Glomerular visceral epithelial cell (primary cell): ENCODE measurements around the gene TUBGCP2.

Experiments used
- DNase-seq: peaks from one replicate; pipeline ENCODE4 v3.0.0-alpha.2; 2016; ENCODE audit errors: extremely low spot score

TUBGCP2 gene

DNA sequence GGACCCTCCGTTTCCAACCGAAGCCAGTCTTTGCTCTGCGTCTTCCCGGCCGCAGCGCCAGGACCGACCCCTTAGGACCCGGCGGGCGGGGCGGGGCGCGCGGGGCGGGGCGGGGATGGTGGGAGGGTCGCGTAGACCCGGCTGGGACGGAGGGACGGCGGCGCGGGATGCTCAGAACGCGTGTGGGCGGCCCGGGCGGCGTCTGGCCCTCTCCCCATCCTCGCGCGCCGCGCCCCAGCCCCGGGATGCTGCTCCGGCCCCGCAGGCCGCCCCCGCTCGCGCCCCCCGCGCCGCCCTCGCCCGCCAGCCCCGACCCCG, 78.7 kb downstream of the TUBGCP2 start, which contains the start of gene UTF1:
TSS of gene UTF1 (plus strand) at position 174 of the 318 bp plus-strand sequence. CDS start at position 246, 72 bp downstream.
- DNase-seq = no peak

DNA sequence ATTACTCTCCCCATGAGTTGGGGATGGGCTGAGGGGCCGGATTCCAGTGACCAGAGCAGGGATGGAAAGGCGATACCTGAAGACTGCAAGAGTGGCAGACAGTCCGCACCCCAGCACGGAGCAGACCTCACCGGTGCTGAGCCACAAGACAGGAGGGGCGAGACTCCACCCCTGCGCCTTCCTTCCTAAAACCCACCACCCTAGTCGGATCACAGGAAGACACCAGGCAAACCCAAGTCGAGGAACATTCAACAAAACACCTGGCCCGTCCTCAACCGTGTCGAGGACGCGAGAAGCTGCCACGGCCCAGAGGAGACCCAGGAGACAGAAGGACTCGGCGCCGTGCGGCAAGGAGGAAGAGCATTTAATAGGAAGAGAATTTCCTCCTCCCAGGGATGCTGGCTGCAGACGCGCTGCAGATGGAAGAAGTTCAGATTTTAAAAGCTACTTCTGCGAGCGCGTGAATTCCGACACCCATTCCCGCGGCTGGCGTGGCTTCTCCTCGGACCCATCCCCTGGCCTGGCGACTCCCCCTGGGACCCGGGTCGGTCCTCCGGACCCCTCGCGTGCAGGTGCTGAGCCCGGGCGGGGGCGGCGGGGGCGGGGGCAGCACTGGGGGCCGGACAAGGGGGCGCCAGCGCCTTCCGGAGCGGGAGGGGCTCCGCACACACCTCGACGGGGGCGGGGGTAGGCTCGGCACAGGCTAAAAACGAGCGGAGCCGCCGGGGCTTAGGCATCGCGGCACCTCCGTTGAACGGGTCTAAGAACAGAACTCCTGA, 79.2 kb downstream of the TUBGCP2 start:
- no peak for DNase-seq
